ENCODE data around the gene THSD7B.

The THSD7B gene

DNA sequence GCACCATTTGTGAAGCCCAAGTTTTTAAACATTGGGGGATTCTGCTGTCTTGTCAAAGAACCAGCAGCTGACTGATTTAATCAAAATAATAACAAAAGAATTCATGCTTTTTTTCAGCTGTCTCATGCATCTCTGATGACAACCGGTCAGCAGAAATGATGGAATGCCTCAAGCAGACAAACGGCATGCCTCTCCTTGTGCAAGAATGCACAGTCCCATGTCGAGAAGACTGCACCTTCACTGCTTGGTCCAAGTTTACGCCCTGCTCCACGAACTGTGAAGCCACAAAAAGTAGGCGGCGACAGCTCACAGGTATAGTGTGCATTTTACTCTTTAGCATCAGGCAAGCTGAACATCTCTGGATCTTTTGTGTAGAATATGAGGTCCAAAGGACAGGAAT lies 640.2 kb downstream of the THSD7B start:
- DNase-seq: no peak

DNA sequence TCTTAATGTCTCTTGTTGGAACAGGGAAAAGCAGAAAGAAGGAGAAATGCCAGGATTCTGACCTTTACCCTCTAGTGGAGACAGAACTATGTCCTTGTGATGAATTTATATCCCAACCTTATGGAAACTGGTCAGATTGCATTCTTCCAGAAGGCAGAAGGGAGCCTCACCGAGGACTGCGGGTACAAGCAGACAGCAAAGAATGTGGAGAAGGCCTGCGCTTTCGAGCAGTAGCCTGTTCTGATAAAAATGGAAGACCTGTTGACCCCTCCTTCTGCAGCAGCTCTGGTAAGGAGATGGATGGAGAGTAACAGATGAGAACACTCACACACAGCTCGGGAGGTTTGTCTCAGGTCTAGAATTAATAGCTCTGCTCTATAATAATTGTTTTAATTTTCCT lies 646.2 kb downstream of the THSD7B start:
- DNase-seq: no peak

DNA sequence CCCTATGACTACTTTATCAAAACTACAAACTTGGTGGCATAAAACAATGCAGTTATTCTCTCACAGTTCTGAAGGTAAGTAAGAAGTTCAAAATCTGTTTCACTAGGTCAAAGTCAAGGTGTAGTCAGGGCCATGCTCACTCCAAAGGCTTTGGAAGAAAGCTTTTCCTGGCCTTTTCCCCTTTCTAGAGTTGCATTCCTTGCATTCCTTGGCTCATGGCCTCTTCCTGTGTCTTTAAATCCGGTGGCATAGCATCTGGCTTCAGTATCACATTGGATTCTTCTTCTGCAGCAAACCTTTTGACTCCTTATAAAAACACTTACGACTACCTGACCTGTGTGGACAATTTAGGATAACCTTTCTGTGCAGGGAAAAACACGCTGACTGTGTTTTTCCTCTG lies 655.4 kb downstream of the THSD7B start:
- peak; percentile 39 for DNase-seq

DNA sequence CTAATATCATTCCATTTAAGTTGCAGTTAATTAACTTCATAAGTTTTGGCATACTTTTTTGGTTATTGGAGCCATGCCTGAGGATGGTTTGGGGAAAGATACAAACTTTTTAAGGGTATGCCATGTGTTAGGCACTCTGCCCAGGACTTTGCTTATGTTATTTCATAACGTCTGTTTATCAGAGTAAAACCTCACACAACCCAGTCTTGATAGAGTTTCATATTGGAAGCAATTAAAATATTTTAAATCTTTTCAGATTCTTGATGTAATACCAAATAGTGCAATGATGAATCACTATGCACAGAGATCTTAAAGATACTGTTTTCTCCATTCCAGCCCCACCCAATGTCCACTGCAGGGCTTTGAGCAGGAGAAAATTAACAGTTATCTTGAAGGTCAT lies 669.8 kb downstream of the THSD7B start:
- peak; percentile 88 for DNase-seq

DNA sequence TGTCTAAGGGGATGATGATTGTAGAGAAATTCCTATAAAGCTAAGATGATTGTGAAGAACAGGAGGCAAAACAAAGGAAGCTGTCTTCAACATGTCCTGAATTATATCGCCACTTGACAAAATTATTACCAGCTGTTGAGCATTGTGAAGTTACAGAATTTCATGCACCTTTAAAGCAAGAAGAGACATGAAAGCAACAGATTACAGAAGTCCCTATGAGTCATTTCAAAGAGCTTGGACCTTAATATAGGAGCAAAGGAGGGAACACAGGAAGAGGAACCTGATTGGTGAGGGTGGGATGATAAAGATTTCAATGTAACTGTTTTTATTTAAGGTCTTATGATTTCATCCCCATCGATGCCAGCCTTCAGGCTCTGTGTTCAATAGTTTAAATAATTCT lies 672.0 kb downstream of the THSD7B start:
- DNase-seq: no peak

- DNase-seq: peak; percentile 28
Observed at GRCh38 chr2:137444970-137445369, 679.6 kb downstream of the THSD7B start.

GRCh38 chr2:137449454-137449853 lies 684.1 kb downstream of the THSD7B start:
- DNase-seq: no peak

DNA sequence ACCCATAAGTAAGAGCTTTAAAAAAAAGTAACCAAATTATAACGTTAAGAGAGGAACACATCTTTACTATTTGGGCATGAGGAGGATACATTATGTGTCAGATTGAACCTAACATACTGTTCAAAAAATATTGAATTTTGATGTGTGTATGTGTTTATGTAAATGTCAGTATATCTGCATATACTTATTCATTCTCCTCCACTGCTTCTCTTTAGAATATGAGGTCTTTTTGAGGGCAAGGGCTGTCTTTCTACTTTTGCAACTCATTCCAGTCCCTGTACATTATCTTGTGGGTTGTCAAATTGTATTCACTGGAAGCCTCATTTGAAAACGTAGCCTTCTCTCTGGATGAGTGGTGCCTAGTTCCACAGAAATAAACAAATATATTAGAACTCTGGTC lies 689.5 kb downstream of the THSD7B start:
- DNase-seq: no peak

GRCh38 chr2:137467246-137467862 lies 702.0 kb downstream of the THSD7B start:
- peak; percentile 27 for DNase-seq

GRCh38 chr2:137493261-137493660 lies 727.9 kb downstream of the THSD7B start:
- no peak for DNase-seq

DNA sequence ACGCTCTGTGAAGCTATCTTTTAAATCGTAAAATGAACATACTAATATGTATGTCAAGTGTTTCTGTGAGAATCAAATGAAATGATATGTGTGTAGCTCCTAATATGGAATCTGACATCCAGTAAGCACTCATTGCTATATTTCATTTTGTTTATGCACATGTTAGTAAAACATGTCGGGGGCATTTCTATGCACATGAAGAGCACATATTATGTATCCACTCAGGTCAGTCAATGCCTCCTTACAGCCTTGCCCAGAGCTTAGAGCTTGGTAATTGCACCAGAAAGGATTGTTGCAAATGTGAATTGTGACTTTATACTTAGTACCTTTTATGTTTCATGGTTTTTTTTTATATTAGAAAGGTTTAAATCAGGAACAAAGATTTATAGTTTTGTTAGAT lies 735.3 kb downstream of the THSD7B start:
- no peak for DNase-seq

GRCh38 chr2:137507237-137507636 lies 741.9 kb downstream of the THSD7B start:
- no peak for DNase-seq

GRCh38 chr2:137508739-137509384 lies 743.5 kb downstream of the THSD7B start:
- no peak for DNase-seq

GRCh38 chr2:137511526-137511925 lies 746.2 kb downstream of the THSD7B start:
- no peak for DNase-seq

- no peak for DNase-seq
Observed at GRCh38 chr2:137521653-137522619, 756.6 kb downstream of the THSD7B start.

DNA sequence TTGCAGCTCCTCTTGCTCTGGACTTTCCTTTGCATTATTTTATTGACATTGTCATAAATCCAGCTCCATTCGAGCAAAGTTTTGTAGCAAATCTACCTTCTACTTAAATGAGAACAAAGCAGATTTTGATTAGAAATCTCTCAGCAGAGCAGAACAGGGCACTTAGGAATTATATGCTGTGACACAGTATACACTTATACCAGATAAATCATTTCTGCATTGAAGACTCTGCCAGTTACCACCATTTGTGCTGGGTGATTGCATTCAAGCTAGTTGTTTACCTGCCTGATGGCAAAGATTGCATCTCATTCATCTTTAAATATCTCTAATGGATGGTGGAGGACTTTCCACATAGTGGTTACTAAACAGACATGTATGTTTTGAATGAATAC lies 757.3 kb downstream of the THSD7B start:
- DNase-seq: no peak

DNA sequence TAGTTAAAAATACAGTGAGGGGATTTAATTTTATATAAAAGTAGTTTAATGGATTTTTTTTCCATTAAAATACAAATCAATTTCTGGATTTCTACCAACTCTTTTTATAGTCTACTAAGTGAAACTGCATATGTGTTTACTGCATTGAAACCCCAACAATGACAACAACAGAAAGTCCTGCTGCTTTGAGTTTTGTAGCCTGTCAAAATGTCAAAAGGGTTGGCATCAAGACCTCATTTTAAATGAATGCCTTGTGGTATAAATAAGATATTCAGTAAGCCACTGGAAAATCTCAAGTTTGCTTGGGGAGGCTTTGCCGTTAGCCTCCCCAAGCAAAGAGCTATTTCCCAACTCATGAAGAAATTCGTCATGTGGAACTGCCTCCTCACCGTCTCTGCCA lies 758.6 kb downstream of the THSD7B start:
- no peak for DNase-seq

GRCh38 chr2:137525132-137525531 lies 759.8 kb downstream of the THSD7B start:
- no peak for DNase-seq

- DNase-seq: no peak
Observed at GRCh38 chr2:137525641-137526190, 760.4 kb downstream of the THSD7B start.

DNA sequence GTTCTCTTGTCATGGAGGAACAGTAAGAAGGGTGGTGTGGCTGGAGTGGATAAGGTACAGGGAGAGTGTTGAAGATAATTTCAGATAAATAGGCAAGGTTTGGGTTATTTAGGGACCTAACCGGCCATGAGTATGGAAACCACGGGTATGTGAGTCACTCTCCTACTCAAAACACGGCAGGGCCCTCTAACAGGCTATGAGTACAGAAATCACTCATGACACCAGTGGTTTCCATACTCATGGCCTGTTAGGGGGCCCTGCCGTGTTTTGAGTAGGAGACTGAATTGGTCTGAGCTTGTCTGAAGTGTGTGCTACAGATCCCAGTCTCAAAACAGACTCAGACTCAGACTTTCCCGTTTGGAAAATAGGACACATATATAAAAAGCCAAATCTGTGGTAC lies 770.6 kb downstream of the THSD7B start:
- DNase-seq: no peak

- DNase-seq: no peak
Observed at GRCh38 chr2:137539336-137539735, 774.0 kb downstream of the THSD7B start.

- DNase-seq: no peak
Observed at GRCh38 chr2:137547842-137548241, 782.5 kb downstream of the THSD7B start.

DNA sequence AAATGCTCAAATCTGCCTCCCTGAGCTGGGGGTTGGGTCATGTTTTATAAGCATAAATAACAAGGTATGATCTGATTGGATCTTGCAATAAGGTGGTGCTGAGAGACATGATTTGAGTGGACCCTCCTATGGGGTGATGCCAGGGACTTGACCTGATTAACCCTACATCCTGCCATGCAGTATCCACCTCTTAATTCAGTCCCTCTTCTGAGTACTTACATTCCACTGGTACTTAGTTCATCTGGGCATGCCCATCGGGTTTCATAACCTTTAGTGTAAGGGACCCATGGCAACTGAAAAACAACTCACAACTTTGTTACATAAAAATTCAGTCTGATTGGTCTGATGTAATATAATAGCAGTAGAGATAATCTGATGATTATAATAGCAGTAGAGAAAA lies 801.0 kb downstream of the THSD7B start:
- DNase-seq: no peak

GRCh38 chr2:137570484-137570883 lies 805.1 kb downstream of the THSD7B start:
- no peak for DNase-seq

Measured in fibroblast of skin of right quadriceps (primary cell).